Stimulated activated CD4-positive, alpha-beta T cell treated with anti-CD3 and anti-CD28 coated beads, Interleukin-4, amount 100 ng/mL, for 24 hours (primary cell): Measurements from ENCODE around the gene DMGDH.

Experiments
- DNase-seq: peaks from one replicate; pipeline ENCODE4 v3.0.0-alpha.2; 2020

DMGDH gene

GRCh38 chr5:78971998-78972397, 97.5 kb downstream of the DMGDH start:
- DNase-seq: no peak

- DNase-seq: no peak
Measured at GRCh38 chr5:78968781-78969180, 100.7 kb downstream of the DMGDH start.

GRCh38 chr5:78964889-78965288, 104.6 kb downstream of the DMGDH start:
- no peak for DNase-seq

- DNase-seq: no peak
Measured at GRCh38 chr5:78961743-78962142, 107.7 kb downstream of the DMGDH start.

GRCh38 chr5:78959767-78960166, 109.7 kb downstream of the DMGDH start:
- no peak for DNase-seq

- DNase-seq: no peak
Measured at GRCh38 chr5:78958672-78959445, 110.6 kb downstream of the DMGDH start.

- DNase-seq: no peak
Measured at GRCh38 chr5:78956901-78957300, 112.6 kb downstream of the DMGDH start.

- DNase-seq: no peak
Measured at GRCh38 chr5:78953092-78953800, 116.2 kb downstream of the DMGDH start.
